ENCODE results near the gene IDI1.

DNA sequence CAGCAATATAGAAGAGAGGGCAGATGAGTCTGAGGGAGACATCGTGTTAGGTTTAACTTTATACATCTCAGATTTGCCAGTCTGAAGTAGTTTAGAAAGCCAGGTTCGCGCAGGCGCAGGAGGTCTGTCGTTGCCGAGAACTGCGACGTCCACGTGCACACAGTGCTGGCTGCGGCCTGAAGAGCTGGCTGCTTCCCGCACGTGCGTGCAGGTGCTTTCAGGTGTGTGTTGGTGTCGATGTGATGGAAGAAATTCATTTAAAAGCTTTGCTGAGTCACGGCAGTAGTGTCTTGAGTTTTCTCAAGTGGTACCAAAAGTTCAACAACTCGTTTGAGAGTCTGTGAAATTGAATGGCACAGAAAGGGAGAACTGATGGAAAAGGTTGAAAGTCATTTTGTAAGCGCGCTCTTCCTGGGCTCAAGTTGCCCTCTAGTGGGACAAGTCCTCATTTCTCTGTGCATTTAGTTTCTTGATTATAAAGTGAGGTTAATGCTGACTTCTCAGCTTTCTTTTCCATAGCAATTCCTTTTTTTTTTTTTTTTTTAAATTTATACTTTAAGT, 25.9 kb upstream of the IDI1 start:
- TF ChIP-seq TAF1 (IDR thresholded peaks at IDR 0.05; ENCODE audit: borderline replicate concordance, low read depth, low read length) (no peak), TCF12 (IDR thresholded peaks at IDR 0.05) (no peak), GABPA (IDR thresholded peaks at IDR 0.05; ENCODE audit: low read depth) (no peak), YY1 (IDR thresholded peaks at IDR 0.05; ENCODE audit: low read depth) (no peak), POLR2AphosphoS5 (IDR thresholded peaks at IDR 0.05; ENCODE audit: low read depth, low read length) (no peak), RCOR1 (IDR thresholded peaks at IDR 0.05; ENCODE audit: low read length) (no peak), RFX5 (IDR thresholded peaks at IDR 0.05; ENCODE audit: low read length) (no peak)
- TF ChIP-seq, protein P1, sequence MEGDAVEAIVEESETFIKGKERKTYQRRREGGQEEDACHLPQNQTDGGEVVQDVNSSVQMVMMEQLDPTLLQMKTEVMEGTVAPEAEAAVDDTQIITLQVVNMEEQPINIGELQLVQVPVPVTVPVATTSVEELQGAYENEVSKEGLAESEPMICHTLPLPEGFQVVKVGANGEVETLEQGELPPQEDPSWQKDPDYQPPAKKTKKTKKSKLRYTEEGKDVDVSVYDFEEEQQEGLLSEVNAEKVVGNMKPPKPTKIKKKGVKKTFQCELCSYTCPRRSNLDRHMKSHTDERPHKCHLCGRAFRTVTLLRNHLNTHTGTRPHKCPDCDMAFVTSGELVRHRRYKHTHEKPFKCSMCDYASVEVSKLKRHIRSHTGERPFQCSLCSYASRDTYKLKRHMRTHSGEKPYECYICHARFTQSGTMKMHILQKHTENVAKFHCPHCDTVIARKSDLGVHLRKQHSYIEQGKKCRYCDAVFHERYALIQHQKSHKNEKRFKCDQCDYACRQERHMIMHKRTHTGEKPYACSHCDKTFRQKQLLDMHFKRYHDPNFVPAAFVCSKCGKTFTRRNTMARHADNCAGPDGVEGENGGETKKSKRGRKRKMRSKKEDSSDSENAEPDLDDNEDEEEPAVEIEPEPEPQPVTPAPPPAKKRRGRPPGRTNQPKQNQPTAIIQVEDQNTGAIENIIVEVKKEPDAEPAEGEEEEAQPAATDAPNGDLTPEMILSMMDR (IDR thresholded peaks at IDR 0.05): peak; percentile 34
